ENCODE results near the gene PDE4D. TPM values are rescaled to one million over a fixed set of nuclear protein-coding genes. Genes with fewer than 3 reads are reported as not detected.

The PDE4D gene
- total RNA-seq, 1 donor from 2014 or later: 6.8 TPM

DNA sequence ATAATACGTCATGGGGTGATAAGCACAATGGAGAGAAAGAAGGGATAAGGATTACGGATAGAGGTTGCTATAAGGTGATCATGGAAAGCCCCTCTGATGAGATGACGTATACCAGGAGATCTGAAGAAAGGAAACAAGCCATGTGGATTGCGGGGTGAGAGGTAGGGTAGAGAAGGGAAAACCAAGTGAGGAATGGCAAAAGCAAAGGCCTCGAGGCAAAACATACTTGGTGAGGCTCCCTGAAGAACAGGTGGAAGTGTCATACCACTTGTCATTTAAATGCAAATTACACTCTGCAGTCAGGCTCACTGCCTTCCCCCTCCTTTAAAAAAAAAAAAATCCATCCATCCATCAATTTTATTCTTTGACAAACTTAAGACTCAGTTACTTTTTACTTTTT lies 889.9 kb downstream of the PDE4D start:
- DNase-seq (ENCODE audit: low read depth): no peak
- H3K27me3 ChIP-seq (ENCODE audit: control insufficient read depth, insufficient read depth, low read length): no peaks in the 10 kb centered on the region
- no peak overlapping the region for H3K4me3 ChIP-seq (ENCODE audit: low read depth, low read length)
- H3K36me3 ChIP-seq (ENCODE audit: control insufficient read depth, insufficient read depth, low read length): no peaks in the 10 kb centered on the region
- no peak for FAIRE-seq
- TF ChIP-seq, protein P1, sequence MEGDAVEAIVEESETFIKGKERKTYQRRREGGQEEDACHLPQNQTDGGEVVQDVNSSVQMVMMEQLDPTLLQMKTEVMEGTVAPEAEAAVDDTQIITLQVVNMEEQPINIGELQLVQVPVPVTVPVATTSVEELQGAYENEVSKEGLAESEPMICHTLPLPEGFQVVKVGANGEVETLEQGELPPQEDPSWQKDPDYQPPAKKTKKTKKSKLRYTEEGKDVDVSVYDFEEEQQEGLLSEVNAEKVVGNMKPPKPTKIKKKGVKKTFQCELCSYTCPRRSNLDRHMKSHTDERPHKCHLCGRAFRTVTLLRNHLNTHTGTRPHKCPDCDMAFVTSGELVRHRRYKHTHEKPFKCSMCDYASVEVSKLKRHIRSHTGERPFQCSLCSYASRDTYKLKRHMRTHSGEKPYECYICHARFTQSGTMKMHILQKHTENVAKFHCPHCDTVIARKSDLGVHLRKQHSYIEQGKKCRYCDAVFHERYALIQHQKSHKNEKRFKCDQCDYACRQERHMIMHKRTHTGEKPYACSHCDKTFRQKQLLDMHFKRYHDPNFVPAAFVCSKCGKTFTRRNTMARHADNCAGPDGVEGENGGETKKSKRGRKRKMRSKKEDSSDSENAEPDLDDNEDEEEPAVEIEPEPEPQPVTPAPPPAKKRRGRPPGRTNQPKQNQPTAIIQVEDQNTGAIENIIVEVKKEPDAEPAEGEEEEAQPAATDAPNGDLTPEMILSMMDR (IDR thresholded peaks at IDR 0.05; ENCODE audit: insufficient read depth, low read length, severe bottlenecking): no peak

DNA sequence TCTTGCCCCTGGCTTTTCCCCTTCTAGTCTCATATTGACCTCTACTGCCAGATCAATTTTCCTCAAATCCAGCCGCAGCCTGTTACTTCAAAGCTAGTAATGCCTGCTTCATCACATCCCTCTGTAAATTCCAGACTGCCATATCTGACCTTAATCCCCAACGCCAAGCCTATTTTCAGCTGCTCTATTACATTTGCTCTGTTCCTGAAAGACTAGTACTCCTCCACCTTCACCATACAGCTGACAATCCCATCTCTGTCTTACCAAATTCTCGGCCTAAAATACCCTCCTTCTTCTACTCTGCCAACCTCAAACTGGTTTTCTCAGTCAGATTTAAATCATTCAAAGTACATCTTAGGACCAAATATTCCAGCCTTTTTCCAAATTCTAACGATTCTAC lies 890.4 kb downstream of the PDE4D start:
- no peaks in the 10 kb centered on the region for H3K36me3 ChIP-seq (ENCODE audit: control insufficient read depth, insufficient read depth, low read length)
- DNase-seq (ENCODE audit: low read depth) (no peak), FAIRE-seq (no peak)
- no peaks in the 10 kb centered on the region for H3K27me3 ChIP-seq (ENCODE audit: control insufficient read depth, insufficient read depth, low read length)
- H3K4me3 ChIP-seq (ENCODE audit: low read depth, low read length): no peak overlapping the region
- TF ChIP-seq, protein P1 (IDR thresholded peaks at IDR 0.05; ENCODE audit: insufficient read depth, low read length, severe bottlenecking): no peak

DNA sequence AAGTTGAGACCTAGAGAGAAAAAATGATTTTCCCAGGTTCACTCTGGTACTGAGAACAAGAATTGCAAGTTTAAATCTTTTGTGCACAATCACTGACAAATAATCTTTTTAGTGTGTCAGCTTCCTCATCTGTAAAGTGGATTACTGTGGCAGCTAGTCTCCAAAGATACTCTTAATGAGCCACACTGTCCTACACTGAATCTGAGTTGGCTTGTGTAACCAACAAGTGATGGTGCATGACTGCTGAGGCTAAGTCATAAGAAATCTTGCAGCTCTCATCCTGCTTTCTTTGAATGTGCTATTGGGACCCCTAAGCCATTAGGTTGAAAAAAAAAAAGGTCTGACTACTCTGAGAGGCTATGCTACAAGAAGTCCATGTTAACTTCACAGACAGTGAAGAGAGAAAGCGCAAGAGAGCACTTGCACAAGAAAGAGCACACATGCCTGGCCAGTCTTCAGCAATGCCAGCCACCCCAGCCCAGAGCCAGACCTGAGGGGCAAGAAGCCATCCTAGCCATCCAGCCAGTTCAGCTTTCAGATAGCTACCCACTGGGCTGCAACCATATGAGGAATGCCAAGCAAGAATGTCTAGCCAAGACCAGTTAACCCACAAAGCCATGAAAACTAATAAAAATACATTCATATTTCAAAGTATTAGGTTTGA lies 891.2 kb downstream of the PDE4D start:
- FAIRE-seq (no peak), DNase-seq (ENCODE audit: low read depth) (no peak)
- TF ChIP-seq, protein P1 (IDR thresholded peaks at IDR 0.05; ENCODE audit: insufficient read depth, low read length, severe bottlenecking): no peak
- no peak overlapping the region for H3K4me3 ChIP-seq (ENCODE audit: low read depth, low read length)
- no peaks in the 10 kb centered on the region for H3K36me3 ChIP-seq (ENCODE audit: control insufficient read depth, insufficient read depth, low read length)
- no peaks in the 10 kb centered on the region for H3K27me3 ChIP-seq (ENCODE audit: control insufficient read depth, insufficient read depth, low read length)

DNA sequence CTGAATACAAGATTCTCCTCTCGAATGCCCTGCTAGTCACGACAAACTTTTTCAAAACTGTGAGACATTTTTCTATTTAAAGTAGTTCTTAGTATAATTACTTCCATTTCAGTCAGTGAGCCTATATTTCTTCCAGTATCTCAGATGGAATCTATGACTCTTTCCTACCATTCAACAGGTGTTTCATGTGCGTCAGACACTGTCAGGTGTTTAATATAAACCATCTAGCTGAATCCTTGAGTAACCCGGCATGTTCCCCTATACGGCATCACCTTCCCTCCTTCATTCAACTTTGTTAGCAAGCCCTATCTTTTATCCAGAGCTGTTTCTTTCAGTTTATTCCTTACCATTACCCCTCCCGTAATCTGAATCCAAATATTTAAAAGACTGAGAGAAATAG lies 891.8 kb downstream of the PDE4D start:
- H3K36me3 ChIP-seq (ENCODE audit: control insufficient read depth, insufficient read depth, low read length): no peaks in the 10 kb centered on the region
- H3K4me3 ChIP-seq (ENCODE audit: low read depth, low read length): no peak overlapping the region
- DNase-seq (ENCODE audit: low read depth) (no peak), FAIRE-seq (no peak)
- no peaks in the 10 kb centered on the region for H3K27me3 ChIP-seq (ENCODE audit: control insufficient read depth, insufficient read depth, low read length)
- TF ChIP-seq, protein P1 (IDR thresholded peaks at IDR 0.05; ENCODE audit: insufficient read depth, low read length, severe bottlenecking): no peak

DNA sequence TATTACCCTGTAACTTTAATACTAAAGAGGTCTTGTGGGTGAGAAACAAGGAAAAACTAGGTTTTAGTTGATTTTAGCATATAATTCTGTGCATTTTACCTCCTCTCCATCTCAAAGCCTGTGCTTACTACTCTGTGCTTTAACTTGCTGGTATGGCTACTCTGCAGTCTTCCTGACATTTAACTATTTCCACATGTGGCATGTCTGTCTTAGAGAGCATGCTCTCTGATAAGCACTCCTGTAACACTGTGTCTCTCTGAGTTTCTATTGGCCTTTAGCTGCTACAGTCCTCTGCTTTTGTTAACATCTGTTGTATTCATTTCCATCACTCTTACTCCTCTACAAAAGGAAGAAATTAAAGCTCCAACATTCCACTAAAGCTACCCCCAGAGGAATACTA lies 892.4 kb downstream of the PDE4D start:
- FAIRE-seq: no peak
- Histone ChIP-seq H3K27me3 (ENCODE audit: control insufficient read depth, insufficient read depth, low read length) (no peaks in the 10 kb centered on the region), H3K36me3 (ENCODE audit: control insufficient read depth, insufficient read depth, low read length) (no peaks in the 10 kb centered on the region), H3K4me3 (ENCODE audit: low read depth, low read length) (no peak overlapping the region)
- no peak for DNase-seq (ENCODE audit: low read depth)
- TF ChIP-seq, protein P1 (IDR thresholded peaks at IDR 0.05; ENCODE audit: insufficient read depth, low read length, severe bottlenecking): no peak

DNA sequence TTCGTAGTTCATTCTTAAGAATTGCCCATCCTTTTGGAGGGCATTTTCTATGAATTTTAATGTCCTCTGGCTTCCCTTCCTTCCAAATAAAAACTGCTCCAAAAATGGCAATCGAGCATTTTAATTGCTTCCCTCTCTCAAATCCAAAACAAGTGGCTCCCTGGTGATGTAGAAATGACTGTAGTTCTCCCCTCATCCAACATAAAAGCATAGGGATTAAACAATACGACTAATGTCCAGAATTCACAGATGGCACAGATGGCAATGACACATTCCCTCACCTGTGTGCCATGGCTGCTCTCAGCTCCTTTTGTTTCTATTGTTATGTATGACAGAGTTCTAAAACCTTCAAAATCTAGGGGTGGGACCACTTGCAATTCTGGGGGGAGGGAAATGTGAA lies 893.3 kb downstream of the PDE4D start:
- Histone ChIP-seq H3K36me3 (ENCODE audit: control insufficient read depth, insufficient read depth, low read length) (no peaks in the 10 kb centered on the region), H3K4me3 (ENCODE audit: low read depth, low read length) (no peak overlapping the region), H3K27me3 (ENCODE audit: control insufficient read depth, insufficient read depth, low read length) (no peaks in the 10 kb centered on the region)
- TF ChIP-seq, protein P1 (IDR thresholded peaks at IDR 0.05; ENCODE audit: insufficient read depth, low read length, severe bottlenecking): no peak
- no peak for DNase-seq (ENCODE audit: low read depth)
- FAIRE-seq: no peak

Data from bronchial epithelial cell (primary cell).